ENCODE data around the gene JCHAIN.

The JCHAIN gene

DNA sequence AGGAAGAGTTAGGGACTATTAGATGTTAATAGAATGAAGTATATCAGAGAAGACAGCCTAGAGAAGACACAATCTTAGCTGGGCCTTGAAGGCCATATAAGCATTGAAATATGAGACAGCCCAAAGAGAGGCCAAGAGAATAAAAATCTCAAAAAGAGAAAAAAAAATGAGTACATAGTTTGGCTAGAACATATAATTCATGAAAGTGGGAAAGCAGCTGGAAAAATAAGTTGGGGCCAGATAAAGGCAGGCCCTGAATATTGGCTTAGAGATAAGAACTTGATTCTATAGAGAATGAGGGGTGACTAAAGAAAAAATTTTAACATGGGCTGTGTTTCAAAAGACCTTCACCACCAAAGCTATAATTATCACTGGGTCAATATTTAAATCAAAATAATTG is 14.6 kb upstream of the JCHAIN start:
- TF ChIP-seq PPARA (CRISPR knock-in tag; IDR thresholded peaks at IDR 0.05; ENCODE audit: borderline replicate concordance) (no peak), BACH2 (CRISPR knock-in tag; IDR thresholded peaks at IDR 0.05; ENCODE audit: borderline replicate concordance) (no peak), POU6F1 (CRISPR knock-in tag; IDR thresholded peaks at IDR 0.05; ENCODE audit: borderline replicate concordance, low read depth) (no peak), RARB (CRISPR knock-in tag; IDR thresholded peaks at IDR 0.05) (no peak), ESRRG (CRISPR knock-in tag; IDR thresholded peaks at IDR 0.05) (no peak), CSDC2 (CRISPR knock-in tag; IDR thresholded peaks at IDR 0.05) (no peak), OSR1 (CRISPR knock-in tag; IDR thresholded peaks at IDR 0.05) (no peak), ISL1 (CRISPR knock-in tag; IDR thresholded peaks at IDR 0.05) (no peak), PATZ1 (CRISPR knock-in tag; IDR thresholded peaks at IDR 0.05; ENCODE audit: borderline replicate concordance) (no peak), ZFP3 (CRISPR knock-in tag; IDR thresholded peaks at IDR 0.05) (no peak), SNAI2 (CRISPR knock-in tag; IDR thresholded peaks at IDR 0.05) (no peak), GLIS3 (CRISPR knock-in tag; IDR thresholded peaks at IDR 0.05) (no peak), ZFP30 (CRISPR knock-in tag; IDR thresholded peaks at IDR 0.05) (no peak), ZNF8 (CRISPR knock-in tag; IDR thresholded peaks at IDR 0.05) (no peak), ZNF70 (CRISPR knock-in tag; IDR thresholded peaks at IDR 0.05) (no peak), ZC3H10 (CRISPR knock-in tag; IDR thresholded peaks at IDR 0.05) (no peak)
- TF ChIP-seq, protein P1, sequence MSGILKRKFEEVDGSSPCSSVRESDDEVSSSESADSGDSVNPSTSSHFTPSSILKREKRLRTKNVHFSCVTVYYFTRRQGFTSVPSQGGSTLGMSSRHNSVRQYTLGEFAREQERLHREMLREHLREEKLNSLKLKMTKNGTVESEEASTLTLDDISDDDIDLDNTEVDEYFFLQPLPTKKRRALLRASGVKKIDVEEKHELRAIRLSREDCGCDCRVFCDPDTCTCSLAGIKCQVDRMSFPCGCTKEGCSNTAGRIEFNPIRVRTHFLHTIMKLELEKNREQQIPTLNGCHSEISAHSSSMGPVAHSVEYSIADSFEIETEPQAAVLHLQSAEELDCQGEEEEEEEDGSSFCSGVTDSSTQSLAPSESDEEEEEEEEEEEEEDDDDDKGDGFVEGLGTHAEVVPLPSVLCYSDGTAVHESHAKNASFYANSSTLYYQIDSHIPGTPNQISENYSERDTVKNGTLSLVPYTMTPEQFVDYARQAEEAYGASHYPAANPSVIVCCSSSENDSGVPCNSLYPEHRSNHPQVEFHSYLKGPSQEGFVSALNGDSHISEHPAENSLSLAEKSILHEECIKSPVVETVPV (CRISPR knock-in tag; IDR thresholded peaks at IDR 0.05) = no peak
- TF ChIP-seq, protein P2, sequence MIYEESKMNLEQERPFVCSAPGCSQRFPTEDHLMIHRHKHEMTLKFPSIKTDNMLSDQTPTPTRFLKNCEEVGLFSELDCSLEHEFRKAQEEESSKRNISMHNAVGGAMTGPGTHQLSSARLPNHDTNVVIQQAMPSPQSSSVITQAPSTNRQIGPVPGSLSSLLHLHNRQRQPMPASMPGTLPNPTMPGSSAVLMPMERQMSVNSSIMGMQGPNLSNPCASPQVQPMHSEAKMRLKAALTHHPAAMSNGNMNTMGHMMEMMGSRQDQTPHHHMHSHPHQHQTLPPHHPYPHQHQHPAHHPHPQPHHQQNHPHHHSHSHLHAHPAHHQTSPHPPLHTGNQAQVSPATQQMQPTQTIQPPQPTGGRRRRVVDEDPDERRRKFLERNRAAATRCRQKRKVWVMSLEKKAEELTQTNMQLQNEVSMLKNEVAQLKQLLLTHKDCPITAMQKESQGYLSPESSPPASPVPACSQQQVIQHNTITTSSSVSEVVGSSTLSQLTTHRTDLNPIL (CRISPR knock-in tag; IDR thresholded peaks at IDR 0.05; ENCODE audit: low read depth) = no peak
- TF ChIP-seq, protein P3, sequence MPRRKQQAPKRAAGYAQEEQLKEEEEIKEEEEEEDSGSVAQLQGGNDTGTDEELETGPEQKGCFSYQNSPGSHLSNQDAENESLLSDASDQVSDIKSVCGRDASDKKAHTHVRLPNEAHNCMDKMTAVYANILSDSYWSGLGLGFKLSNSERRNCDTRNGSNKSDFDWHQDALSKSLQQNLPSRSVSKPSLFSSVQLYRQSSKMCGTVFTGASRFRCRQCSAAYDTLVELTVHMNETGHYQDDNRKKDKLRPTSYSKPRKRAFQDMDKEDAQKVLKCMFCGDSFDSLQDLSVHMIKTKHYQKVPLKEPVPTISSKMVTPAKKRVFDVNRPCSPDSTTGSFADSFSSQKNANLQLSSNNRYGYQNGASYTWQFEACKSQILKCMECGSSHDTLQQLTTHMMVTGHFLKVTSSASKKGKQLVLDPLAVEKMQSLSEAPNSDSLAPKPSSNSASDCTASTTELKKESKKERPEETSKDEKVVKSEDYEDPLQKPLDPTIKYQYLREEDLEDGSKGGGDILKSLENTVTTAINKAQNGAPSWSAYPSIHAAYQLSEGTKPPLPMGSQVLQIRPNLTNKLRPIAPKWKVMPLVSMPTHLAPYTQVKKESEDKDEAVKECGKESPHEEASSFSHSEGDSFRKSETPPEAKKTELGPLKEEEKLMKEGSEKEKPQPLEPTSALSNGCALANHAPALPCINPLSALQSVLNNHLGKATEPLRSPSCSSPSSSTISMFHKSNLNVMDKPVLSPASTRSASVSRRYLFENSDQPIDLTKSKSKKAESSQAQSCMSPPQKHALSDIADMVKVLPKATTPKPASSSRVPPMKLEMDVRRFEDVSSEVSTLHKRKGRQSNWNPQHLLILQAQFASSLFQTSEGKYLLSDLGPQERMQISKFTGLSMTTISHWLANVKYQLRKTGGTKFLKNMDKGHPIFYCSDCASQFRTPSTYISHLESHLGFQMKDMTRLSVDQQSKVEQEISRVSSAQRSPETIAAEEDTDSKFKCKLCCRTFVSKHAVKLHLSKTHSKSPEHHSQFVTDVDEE (CRISPR knock-in tag; IDR thresholded peaks at IDR 0.05) = no peak
- ATAC-seq = no peak

DNA sequence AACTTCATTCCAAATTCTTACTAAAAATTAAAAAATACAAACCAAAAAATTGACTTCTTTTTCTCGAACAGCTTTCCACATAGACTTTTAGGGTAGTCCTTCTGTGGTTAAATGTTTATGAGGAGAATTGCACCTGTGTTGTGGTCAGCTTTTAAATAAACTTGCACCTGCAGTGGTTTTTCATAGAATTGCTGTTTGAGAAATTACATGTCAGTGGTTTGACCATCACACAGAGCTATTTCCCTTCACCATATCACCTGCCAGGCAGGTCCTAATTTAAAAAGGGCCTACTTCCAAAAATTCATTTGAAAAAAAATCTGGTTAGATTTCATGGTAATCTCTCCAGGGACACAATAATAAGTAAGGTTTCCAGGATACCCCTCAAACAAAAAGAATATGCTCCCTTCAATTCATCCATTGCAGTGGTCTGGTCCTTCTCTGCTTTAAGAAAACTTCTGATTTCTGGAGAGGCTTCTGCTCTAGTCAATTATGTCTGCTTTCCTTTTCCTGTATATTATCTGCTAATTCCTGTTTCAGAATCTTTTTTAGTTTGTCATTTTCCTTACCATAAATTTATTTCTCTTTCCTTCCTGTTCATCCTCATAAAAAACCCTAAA is 12.2 kb upstream of the JCHAIN start:
- no peak for ATAC-seq
- no peak for TF ChIP-seq ZFP3 (CRISPR knock-in tag; IDR thresholded peaks at IDR 0.05)
- no peak for TF ChIP-seq ZNF565 (CRISPR knock-in tag; conservative IDR thresholded peaks at IDR 0.05; ENCODE audit: low read depth)
- TF ChIP-seq PATZ1 (CRISPR knock-in tag; IDR thresholded peaks at IDR 0.05; ENCODE audit: borderline replicate concordance) = no peak
- TF ChIP-seq ZFP30 (CRISPR knock-in tag; IDR thresholded peaks at IDR 0.05) = no peak
- TF ChIP-seq POU6F1 (CRISPR knock-in tag; IDR thresholded peaks at IDR 0.05; ENCODE audit: borderline replicate concordance, low read depth) = no peak
- no peak for TF ChIP-seq TCF4 (CRISPR knock-in tag; IDR thresholded peaks at IDR 0.05; ENCODE audit: borderline replicate concordance)
- no peak for TF ChIP-seq TOX (CRISPR knock-in tag; IDR thresholded peaks at IDR 0.05; ENCODE audit: borderline replicate concordance)
- TF ChIP-seq GLIS3 (CRISPR knock-in tag; IDR thresholded peaks at IDR 0.05) = no peak
- TF ChIP-seq PPARA (CRISPR knock-in tag; IDR thresholded peaks at IDR 0.05; ENCODE audit: borderline replicate concordance) = no peak
- no peak for TF ChIP-seq ARNTL (CRISPR knock-in tag; IDR thresholded peaks at IDR 0.05; ENCODE audit: borderline replicate concordance, low read depth)

Measured in SK-N-SH treated with all-trans-retinoic acid at 6 μM for 48 hours (cell line).